ENCODE measurements around the gene UBE2Q1.

Gene UBE2Q1

GRCh38 chr1:154577346-154578057 is 19.0 kb upstream of the UBE2Q1 start:
- no peak for DNase-seq (ENCODE audit: low read depth)

- DNase-seq (ENCODE audit: low read depth): no peak
These were observed 17.6 kb upstream of the UBE2Q1 start for GRCh38 chr1:154575951-154576566.

- DNase-seq (ENCODE audit: low read depth): no peak
These were observed 16.9 kb upstream of the UBE2Q1 start for GRCh38 chr1:154575147-154575927.

- no peak for DNase-seq (ENCODE audit: low read depth)
These were observed 16.3 kb upstream of the UBE2Q1 start for GRCh38 chr1:154574716-154575115.

GRCh38 chr1:154573168-154573510 is 14.7 kb upstream of the UBE2Q1 start:
- DNase-seq (ENCODE audit: low read depth): no peak

GRCh38 chr1:154572468-154573167 is 14.2 kb upstream of the UBE2Q1 start:
- no peak for DNase-seq (ENCODE audit: low read depth)

GRCh38 chr1:154571964-154572288 is 13.5 kb upstream of the UBE2Q1 start:
- no peak for DNase-seq (ENCODE audit: low read depth)

GRCh38 chr1:154571244-154571963 is 12.9 kb upstream of the UBE2Q1 start:
- DNase-seq (ENCODE audit: low read depth): no peak

GRCh38 chr1:154568157-154568815 is 9.8 kb upstream of the UBE2Q1 start:
- DNase-seq (ENCODE audit: low read depth): no peak

- DNase-seq (ENCODE audit: low read depth): peak; percentile 59
These were observed 9.1 kb upstream of the UBE2Q1 start, which contains the start of gene CHRNB2 for GRCh38 chr1:154567386-154568156. CHRNB2 (plus strand) TSS chr1:154567778; CDS start chr1:154568045, 267 bp downstream.

GRCh38 chr1:154565876-154566275 is 7.4 kb upstream of the UBE2Q1 start:
- DNase-seq (ENCODE audit: low read depth): no peak

- peak; percentile 63 for DNase-seq (ENCODE audit: low read depth)
These were observed 1.1 kb upstream of the UBE2Q1 start for GRCh38 chr1:154559466-154560044.

GRCh38 chr1:154558720-154559465 is 431 bp upstream of the UBE2Q1 start:
- DNase-seq (ENCODE audit: low read depth): peak; percentile 99

GRCh38 chr1:154557248-154557938 is 1.1 kb downstream of the UBE2Q1 start:
- no peak for DNase-seq (ENCODE audit: low read depth)

GRCh38 chr1:154556422-154556821 is 2.0 kb downstream of the UBE2Q1 start:
- DNase-seq (ENCODE audit: low read depth): no peak

GRCh38 chr1:154553056-154554030 is 5.1 kb downstream of the UBE2Q1 start:
- no peak for DNase-seq (ENCODE audit: low read depth)

- no peak for DNase-seq (ENCODE audit: low read depth)
These were observed 6.4 kb downstream of the UBE2Q1 start for GRCh38 chr1:154552036-154552435.

GRCh38 chr1:154551474-154551873 is 7.0 kb downstream of the UBE2Q1 start:
- DNase-seq (ENCODE audit: low read depth): no peak

Data from stimulated activated CD8-positive, alpha-beta memory T cell treated with anti-CD3 and anti-CD28 coated beads, Interleukin-4, amount 100 ng/mL, for 24 hours (primary cell).